Myocyte (in vitro differentiated cells): ENCODE data around the gene COL2A1. TPM values are rescaled to one million over a fixed set of nuclear protein-coding genes. Genes with fewer than 3 reads are reported as not detected.

ENCODE experiments used
- DNase-seq: peaks from one replicate; pipeline ENCODE4 v3.0.0-alpha.2; 2012; ENCODE audit warnings: low read depth
- total RNA-seq: library from RNA; depleted of rRNA; stranded (reverse); fragments of >200 nt; gene quantifications from 2 replicates; pipeline ENCODE4 v1.2.3, GENCODE V29; 2014

COL2A1 gene
- total RNA-seq, 1 donor from 2014 or later, result 0.51 TPM

DNA sequence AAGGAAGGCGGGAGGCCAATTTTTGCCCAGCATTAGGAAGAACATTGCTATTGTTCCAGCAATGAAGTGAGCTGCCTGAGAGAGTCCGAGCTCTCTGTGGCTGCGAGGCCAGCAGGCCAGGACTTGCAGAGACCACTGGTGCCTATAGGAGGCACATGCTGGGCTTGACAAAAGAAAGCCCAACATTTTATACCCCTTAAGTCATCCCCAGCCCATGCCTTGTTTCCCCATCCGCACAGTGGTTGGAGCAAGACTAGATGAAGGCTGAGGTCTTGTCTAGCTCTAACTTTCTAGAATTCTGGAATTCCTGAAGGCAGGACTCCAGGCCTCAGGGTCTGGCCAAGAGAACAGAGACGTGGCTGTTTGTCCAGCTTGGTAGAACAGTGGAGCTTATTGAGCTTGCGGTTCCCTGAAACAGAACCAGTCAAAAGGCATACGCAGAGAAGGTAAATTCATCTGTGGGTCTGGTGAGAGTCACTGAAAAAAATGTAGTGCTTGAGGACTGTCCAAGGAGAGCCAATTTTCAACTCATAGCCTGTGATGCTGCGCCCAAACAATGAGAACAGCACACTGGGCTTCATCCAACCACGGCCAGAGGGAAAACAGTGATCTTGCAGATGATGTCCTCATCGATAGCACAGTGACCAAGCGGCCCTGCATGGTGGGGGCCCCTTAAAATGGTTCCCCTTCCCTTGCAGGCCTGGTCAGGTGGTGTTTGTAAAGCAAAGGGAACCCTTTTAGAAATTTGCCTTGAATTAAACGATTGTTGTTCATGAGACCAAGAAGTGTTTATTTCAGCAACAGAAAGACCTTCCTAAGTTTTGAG lies 27.1 kb upstream of the COL2A1 start:
- DNase-seq, result no peak

DNA sequence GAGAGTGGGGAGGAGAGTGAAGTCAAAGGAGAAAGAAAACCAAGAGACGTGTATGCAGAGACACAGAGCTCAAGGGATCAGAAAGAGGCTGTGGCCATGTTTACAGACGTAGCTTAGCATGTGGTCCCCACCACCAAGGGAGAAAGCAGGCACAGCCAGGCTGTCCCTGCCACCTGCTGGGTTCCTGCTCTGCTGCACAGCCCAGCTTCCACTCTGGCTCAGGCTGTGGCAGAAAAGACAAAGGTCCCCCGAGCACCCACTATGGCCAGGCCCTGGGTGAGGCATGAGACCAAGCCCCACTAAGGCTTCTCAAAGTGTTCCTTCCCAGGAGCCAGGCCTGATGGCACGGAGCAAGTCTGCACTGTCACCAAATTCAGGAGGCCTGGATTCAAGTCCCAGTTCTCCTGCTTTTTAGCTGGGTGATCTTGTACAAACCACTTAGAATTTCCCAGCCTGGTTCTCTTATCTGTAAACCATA lies 25.9 kb upstream of the COL2A1 start:
- DNase-seq, result peak; percentile 12

DNA sequence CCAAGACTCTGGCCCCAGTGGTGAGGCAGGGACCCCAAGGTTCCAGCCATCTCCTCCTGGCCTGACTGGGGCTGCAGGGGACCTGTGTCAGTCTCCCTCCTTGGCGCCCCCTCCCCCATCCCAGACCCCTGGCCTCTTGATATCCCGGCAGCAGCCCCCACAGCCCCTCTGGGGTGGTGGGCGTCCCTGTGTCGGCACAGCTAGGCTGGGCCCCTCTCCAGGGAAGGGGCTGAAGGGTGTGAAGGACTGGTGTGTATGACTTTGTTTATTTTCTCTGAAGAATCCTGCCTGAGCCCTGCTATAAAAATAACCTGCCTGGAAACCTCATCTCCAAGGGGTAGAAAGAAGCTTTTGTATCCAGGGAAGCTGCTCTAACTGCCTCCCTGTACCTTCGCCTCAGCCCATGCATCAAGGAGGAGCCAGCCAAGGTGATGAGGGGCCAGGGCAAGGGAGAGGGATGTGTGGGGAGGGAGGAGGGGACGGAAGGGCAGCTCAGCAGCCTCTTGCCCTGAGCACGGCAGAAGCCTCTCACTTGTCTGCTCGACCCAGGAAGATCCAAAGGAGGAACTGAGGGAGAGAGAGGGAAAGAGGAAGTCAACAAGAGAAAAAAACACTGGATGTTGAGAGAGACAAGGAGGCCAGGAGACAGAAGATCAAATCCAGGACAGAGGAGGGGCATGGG lies 25.4 kb upstream of the COL2A1 start:
- no peak for DNase-seq

DNA sequence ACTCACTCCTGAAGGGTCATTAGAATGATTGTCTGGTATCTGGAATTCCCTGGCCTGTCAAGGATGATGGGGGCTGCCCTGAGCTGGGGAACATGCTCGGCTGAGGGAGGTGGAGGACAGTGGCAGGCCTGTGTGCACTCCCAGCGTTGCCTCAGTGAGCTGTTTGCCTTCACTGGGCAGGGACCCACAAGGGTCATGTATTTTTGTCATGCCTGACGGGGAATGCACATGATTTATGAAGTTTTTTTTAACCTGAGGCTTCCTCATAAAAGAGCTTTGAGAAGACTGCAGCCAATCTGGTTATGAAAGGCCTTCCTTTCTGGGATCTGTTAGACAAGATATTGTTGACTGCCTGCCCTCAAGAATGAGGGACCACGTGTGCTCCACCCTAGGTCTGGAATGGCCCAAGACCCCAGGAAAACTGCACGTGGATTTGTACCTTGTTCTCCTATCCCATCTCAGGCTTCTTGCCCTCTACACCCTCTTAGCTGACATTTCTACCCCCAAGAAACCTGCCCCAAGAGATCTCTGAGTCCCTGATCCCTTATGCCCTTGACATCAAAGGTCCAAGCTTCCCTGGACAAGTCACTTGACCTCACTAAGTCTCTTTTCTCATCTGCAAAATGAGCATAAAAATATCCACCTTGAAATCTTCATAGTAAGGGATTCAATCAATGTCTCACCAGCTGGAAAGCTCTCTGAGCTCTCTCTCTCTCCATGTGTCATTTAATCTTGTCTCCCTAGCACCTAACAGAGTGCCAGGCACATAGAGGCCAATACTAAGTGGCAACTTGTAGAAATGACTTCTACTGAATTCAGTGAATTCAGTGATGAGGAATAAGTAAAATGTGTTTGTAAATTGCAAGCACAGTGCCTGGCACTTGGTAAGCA lies 24.5 kb upstream of the COL2A1 start:
- no peak for DNase-seq

DNA sequence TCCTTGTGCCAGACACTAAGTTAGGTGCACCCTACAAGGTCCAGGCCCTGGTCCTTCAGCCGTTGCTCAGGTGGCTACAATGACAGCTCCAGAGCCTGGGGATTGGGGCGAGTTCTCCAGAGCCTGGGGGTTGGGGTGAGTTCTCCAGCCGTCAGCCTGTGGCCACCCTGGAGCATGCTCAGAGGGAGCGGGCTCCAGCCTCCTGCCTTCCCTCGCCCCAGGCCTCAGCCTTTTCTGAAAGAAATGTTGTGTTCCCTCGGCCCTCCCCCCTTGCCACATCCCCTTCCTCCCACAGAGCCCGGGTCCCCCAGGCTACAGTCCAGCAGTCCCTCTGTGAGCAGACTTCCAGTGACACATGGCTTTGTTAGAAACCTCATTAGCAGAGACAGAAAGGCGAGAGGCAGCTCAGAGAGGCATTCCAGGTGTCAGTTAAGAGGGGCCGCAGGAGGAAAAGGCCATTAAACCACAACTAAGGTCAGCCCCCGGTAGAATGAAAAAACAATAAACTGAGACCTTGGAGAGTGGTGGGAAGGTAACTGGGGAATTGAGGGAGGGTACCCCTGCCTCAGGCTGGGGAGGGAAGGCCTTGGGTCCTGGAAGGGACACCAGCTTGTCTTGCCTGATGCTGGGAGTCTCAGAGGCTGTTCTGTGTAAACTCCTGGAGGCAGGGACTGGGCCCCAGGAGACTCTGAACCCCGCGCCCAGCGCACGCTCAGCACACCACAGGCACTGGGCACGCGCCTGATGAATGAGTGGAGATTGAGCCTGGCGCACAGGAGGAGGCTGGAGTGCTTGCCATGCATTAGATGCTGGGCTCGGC lies 23.1 kb upstream of the COL2A1 start:
- DNase-seq, result no peak

DNA sequence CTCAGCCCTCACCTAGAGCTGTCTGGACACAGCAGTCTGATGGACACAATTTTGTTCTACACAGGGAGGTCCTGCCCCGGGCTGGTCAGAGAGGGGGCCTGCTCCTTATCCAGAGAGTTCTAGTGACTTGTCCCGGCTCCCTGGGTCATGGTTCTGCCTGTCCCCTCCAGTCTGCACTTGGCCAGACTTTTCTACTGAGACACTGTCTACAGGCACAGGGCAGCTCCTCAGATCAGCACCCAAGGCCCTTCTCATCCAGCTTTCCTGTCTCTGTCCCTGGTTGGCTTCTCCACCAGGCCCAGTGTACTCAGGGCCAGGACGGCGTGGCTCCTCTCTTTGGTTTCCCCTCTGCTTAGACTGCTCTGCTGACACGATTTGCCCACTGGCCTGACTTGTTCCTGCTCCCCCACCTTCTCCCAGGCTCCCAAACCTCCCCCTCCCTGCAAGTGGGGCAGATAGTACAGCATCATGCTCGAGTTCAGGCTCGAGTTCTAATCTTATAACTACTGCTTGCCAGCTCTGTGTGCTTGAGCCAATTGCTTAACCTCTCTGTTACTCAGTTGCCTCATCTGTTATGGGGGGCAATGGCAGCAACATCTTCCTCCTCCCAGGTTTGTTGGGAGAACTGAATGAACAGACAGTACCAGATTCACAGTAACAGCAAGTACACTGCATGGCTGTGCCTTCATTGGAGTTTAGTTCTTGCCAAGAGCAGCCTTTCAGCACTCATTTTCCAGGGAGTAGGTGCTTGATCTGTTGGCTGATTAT lies 22.0 kb upstream of the COL2A1 start:
- DNase-seq, result no peak

DNA sequence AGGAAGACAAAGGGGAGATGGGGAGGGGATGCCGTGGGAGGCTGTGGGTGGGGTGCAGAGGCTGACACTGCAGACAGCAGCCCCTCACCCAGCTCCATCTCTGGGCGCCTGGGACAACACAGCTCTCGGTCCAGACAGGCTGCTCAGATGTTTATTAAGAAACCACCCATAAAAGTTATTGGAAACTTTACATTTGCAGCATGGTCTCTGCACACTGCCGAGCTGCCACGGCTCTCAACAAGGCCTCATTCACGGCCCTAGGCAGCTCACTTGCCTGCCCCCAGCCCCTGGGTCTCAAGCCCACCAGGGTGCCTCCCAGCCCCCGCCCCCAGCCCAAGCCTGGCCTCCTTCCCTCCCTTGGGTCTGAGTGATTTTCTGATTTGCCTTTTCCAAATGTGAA lies 21.0 kb upstream of the COL2A1 start:
- no peak for DNase-seq

DNA sequence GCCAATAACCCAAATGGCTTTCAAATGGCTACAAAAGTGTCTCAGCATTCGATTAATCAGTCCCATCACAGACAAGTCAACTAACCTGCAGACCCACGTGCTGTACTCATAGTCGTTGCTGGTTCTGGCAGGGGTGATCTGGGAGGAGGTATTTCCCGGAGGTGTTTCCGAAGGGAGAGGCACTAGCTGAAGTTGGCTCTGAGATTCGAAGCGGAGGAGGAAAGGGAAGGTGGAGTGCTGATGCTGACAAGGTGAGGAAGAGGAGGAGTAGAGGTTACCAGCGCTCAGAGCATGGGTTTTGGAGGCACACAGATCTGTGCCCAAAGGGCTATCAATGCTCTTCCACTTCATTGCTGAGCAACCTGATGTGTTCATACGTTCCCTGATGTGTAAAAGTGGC lies 20.5 kb upstream of the COL2A1 start:
- no peak for DNase-seq

DNA sequence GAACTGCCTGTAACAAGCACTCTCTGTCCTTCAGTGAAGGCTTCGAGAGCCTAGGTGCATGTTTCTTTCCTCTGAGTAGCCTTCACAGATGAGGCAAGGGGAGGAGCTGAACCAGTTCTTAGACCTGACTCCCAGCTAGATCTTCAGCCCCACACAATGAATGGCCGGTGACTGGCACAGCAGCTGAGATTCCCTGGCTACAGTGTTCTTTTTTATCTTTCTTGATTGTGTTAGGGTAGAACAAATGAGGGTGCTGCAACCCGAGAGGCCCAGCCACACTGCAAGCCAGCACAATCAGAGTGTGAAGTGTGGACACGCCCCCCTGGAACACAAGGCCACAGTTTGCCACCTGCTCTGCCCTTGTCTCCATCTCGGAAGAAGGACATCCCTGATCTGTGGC lies 19.1 kb upstream of the COL2A1 start:
- DNase-seq, result peak; percentile 70

DNA sequence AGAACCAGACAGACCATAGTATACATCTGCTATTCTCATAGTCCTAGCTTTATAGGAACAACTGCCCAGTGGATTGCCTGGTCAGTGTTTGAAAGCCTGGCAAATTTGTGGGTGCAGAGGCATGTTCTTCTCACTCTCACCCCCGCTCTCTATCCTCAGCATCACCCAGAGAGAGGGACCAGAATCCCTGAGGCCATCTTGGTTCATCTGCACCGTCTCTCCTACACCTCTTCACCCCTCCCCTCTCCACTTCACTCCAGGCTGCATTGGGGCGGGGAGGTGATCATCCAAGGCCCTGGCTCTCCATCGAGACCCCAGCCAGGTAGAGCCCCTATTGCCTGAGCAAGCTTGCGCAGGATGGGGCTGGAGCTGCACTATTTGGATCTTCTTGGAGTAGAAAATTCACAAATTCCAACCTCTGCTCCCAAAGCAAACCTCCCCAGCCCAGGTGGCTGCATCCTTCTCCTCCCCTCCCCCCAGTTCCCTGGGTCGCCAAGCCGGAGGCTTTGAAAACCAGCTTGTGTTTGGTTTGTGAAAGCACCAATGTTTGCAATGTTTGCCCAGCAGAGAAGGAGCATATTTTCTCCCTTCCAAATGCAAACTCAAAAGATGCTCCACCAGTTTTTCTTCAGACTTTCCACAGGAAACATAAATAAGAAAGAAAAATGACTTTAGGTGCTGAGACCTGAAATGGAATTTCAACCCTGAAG lies 18.6 kb upstream of the COL2A1 start:
- no peak for DNase-seq

DNA sequence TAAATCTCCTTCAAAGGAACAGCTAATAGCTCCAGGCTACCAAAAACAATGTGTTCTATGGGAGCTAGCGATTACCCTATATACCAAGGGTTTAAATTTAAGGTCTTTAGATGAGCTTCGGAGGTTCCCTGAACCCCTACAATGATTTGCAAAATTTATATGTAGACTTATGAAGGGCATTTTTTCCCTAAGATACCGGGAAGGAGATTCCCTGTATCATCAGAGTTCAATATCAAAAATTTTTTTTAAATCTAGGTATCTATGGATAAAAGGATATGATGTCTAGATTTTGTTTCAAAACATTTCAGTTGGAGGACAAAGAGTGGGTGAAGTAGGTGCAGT lies 17.9 kb upstream of the COL2A1 start:
- DNase-seq, result no peak

DNA sequence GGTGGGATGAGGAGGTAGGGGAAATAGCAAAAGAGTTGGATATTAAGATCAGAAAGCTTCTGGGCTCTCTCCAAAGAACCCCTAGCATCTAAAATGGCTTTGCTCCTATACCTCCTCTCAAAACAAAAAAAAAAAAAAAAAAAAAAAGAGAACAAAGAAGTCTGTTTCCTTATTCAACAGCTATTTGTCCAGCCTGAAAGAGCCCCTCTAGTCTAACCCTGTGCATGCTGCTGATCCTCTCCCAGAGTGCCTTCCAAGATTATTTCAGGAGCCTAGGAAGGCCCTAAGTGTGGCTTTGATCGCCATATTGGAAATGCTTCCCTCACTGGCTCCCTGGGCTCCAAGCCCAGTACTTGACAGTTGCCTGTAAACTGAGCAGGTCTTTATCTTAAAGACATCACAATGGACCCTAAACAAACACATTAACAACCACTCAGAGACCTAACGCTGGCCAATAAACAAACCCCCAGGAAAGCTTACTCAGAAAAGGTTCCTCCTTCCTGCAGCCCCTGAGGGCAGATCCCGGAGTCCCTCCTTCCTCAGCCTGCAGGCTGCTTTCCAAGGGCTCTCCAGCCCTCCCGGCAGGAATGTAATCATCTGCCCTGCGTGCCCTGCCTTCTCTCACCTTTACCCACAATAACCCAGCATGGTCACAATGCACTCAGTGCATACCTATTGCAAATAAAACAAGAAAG lies 17.4 kb upstream of the COL2A1 start:
- DNase-seq, result no peak

DNA sequence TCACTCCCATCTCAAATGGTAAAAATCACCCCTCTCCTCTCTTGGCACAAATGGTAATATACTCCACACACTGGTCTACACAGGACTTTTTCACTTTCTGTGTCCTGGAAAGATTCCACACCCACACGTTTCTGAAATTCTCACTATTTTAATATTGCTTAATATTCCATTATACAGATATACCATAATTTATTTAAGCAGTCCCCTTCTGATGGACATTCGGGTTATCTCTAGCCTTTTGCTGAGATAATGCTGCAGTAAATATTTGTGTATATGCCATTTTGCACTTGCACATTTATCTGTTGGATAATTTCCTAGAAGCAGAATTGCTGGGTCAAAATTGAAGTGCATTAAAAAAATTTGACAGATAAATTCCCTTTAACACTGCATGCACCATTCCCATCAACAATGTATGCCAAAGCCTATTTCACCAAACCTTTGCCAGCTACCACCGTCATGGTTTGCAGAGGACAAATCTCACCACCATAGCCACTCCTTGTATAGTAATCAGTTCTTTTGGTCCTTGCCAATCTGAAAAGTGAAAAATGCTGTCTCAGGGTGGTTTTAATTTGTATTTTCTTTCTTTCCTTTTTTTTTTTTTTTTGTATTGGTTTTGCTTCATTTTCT lies 15.5 kb upstream of the COL2A1 start:
- no peak for DNase-seq

DNA sequence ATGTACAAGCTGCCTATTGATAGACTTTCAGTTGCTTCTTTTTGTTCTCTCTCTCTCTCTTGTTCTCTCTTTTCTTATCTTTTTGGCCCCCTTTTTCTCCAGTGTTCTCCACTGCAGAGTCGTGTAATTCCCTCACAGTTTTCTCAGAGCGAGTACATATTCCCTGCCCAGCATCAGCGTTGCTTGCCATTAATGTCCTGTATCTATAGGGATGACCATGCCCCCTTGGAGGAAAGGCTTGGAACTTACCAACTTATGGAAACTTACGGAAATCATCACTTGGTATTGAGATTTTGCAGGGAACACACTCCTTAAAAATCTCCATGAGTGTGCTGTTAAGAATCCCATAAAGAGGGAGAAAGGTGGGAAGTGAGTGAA lies 14.3 kb upstream of the COL2A1 start:
- no peak for DNase-seq

DNA sequence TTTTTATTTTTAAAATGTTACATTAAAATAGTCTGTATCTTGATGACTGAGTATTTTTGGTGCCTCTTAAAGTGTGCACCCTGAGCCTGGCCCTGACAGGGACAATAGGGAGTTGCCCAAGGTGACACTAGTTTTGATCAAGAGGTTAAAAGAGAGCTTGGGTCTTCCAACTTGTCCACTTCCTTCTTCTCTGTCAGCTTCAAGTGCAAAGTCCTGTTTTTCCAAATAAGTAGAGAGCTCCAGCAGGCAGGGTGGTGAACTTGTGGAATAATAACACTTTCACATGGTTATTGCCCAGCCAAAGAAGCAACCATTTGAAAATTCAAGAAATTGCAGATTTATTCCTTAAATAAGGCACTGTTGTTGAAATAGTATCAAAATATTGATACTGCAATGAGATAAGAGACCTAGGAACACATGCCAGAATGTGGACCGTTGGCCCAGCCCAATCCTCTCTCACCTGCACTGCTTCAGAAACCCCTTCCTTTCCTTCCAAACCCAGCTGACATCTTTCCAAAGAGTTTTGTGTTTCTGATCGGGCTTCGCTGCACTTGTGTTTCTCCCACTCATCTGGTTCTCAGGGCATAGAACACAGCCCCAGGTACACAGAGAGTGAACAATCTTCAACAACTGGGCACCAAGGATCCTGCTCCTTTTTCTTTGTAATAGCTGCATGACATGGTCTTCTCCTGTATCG lies 13.8 kb upstream of the COL2A1 start:
- DNase-seq, result no peak

DNA sequence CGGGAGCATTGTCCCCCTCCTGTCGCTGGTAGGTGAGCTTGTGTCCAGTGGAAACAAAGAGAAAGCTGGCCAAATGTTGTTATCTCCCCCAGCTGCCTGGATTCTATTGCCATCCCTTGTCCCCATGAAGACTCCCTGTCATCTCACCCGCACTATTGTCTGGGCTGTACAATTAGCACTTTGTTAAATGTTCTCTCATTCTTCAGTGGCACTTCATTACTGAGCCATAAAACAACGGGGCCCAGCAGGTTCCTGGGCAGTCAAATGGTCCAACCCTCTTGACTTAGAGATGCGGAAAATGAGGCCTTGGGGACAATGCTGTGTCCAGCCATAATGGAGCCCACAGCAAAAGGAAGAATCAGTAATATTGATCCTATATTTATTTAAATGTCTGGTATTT lies 13.2 kb upstream of the COL2A1 start:
- DNase-seq, result no peak

DNA sequence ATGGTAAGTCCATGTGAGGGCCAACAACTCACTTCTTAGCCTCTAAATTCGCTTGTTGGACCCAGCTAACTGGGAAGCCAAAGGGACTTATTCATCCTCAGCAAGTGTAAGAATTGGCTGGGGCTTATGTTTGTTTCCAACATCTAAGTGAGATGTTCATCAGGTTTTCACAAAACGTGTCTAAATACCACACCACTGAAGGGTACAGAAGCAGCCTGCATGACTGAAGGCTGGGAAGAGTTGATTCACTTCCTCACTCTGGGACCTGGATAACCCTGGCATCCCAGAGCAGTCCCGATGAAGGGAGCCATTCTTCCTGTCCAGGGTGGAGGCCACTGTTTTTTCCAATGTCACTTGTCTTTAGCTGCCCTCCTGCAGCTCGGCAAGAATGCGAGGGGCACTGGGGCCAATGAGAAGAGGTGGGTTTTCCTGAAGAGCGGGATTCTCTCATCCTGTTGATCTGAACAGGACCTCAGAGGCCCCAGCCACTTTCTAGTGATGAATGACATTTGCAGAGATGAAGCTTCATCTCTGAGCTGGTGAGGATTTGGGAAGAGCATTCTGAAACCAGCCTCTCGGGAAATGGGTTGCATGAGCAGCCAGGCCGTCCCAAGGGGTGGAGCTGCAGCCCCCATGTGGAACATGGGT lies 12.2 kb upstream of the COL2A1 start:
- DNase-seq, result no peak
